Measurements from ENCODE around the gene CIAO3. TPM values are rescaled to one million over a fixed set of nuclear protein-coding genes. Genes with fewer than 3 reads are reported as not detected.

Gene CIAO3
- 18.3 TPM for total RNA-seq

GRCh38 chr16:740764-741505, at the start of gene CIAO3:
CIAO3 (minus strand) TSS chr16:740997; CDS start chr16:740985, 12 bp downstream.
- peak; percentile 91 for DNase-seq (ENCODE audit: low spot score)
- ATAC-seq: peak; percentile 95

- no peak for ATAC-seq
Observed at GRCh38 chr16:790086-790485, 49.3 kb upstream of the CIAO3 start.

GRCh38 chr16:789191-789850, 48.5 kb upstream of the CIAO3 start:
- DNase-seq (ENCODE audit: low spot score) (no peak), ATAC-seq (no peak)

More at GRCh38 chr16:790086-790485, 49.3 kb upstream of the CIAO3 start:
- DNase-seq (ENCODE audit: low spot score): no peak

- peak; percentile 91 for ATAC-seq
- DNase-seq (ENCODE audit: low spot score): peak; percentile 93
Observed at GRCh38 chr16:788399-789126, 47.8 kb upstream of the CIAO3 start, which contains the start of gene CHTF18. CHTF18 (plus strand) TSS chr16:788620; CDS start chr16:788685, 65 bp downstream.

- no peak for ATAC-seq
- no peak for DNase-seq (ENCODE audit: low spot score)
Observed at GRCh38 chr16:787978-788398, 47.2 kb upstream of the CIAO3 start, which contains the start of gene RPUSD1. RPUSD1 (minus strand) TSS chr16:788381; CDS start chr16:787737, 644 bp downstream.

- no peak for ATAC-seq
- DNase-seq (ENCODE audit: low spot score): no peak
Observed at GRCh38 chr16:787321-787966, 46.6 kb upstream of the CIAO3 start.

- ATAC-seq (peak; percentile 57), DNase-seq (ENCODE audit: low spot score) (peak; percentile 75)
Observed at GRCh38 chr16:785563-786535, 45.1 kb upstream of the CIAO3 start.

- ATAC-seq (no peak), DNase-seq (ENCODE audit: low spot score) (no peak)
Observed at GRCh38 chr16:784431-784830, 43.6 kb upstream of the CIAO3 start.

- ATAC-seq: no peak
- DNase-seq (ENCODE audit: low spot score): no peak
Observed at GRCh38 chr16:783404-784161, 42.8 kb upstream of the CIAO3 start.

GRCh38 chr16:782766-783403, 42.1 kb upstream of the CIAO3 start:
- DNase-seq (ENCODE audit: low spot score) (no peak), ATAC-seq (no peak)

- DNase-seq (ENCODE audit: low spot score): no peak
- no peak for ATAC-seq
Observed at GRCh38 chr16:782258-782657, 41.5 kb upstream of the CIAO3 start.

GRCh38 chr16:781346-782010, 40.7 kb upstream of the CIAO3 start:
- ATAC-seq: no peak
- no peak for DNase-seq (ENCODE audit: low spot score)

- DNase-seq (ENCODE audit: low spot score): no peak
- no peak for ATAC-seq
Observed at GRCh38 chr16:780296-780695, 39.5 kb upstream of the CIAO3 start.

GRCh38 chr16:779561-779960, 38.8 kb upstream of the CIAO3 start:
- ATAC-seq (no peak), DNase-seq (ENCODE audit: low spot score) (no peak)

- no peak for ATAC-seq
- no peak for DNase-seq (ENCODE audit: low spot score)
Observed at GRCh38 chr16:778909-779527, 38.2 kb upstream of the CIAO3 start.

GRCh38 chr16:778447-778846, 37.6 kb upstream of the CIAO3 start:
- DNase-seq (ENCODE audit: low spot score) (no peak), ATAC-seq (no peak)

GRCh38 chr16:777826-778225, 37.0 kb upstream of the CIAO3 start:
- ATAC-seq: no peak
- no peak for DNase-seq (ENCODE audit: low spot score)

- DNase-seq (ENCODE audit: low spot score) (no peak), ATAC-seq (no peak)
Observed at GRCh38 chr16:776824-777223, 36.0 kb upstream of the CIAO3 start.
